GM12891 (cell line): Measurements from ENCODE around the gene PARVB.

ENCODE experiments used
- POLR2A ChIP-seq: IDR thresholded peaks from 2 replicates; pipeline ENCODE4 v1.6.1; 2011; ENCODE audit warnings: low read depth, low read length, control low read depth
- POLR2AphosphoS5 ChIP-seq: IDR thresholded peaks from 2 replicates; pipeline ENCODE4 v1.6.1; 2011; ENCODE audit warnings: low read depth, low read length, control low read depth
- POU2F2 ChIP-seq: IDR thresholded peaks from 2 replicates; pipeline ENCODE4 v1.6.1; 2011; ENCODE audit warnings: low read depth, mild to moderate bottlenecking, control low read depth, low read length, moderate library complexity
- SPI1 ChIP-seq: IDR thresholded peaks from 2 replicates; pipeline ENCODE4 v1.6.1; 2011; ENCODE audit warnings: low read depth, low read length, control low read depth
- TAF1 ChIP-seq: IDR thresholded peaks from 2 replicates; pipeline ENCODE4 v1.6.1; 2011; ENCODE audit warnings: low read depth, low read length, control low read depth

- TF ChIP-seq POLR2A (no peak), TAF1 (no peak), POLR2AphosphoS5 (no peak), POU2F2 (no peak), SPI1 (no peak)
Observed at GRCh38 chr22:44220727-44221680, 196.9 kb downstream of the PARVB start.
